GM12878 (cell line): Measurements from ENCODE around the gene PSG4.
"Not testable (repeated sequence)": the region's sequence is repeated elsewhere in the genome, so short reads cannot be mapped to it uniquely, and the experiment has no call there.

ENCODE experiments used
- HDAC6 ChIP-seq: fragments of 200-600 bp; sonication (generic); IDR thresholded peaks from one replicate; pipeline ENCODE4 v1.8.0; 2017; ENCODE audit warnings: antibody characterized with exemption; ENCODE audit not compliant: unreplicated experiment
- IKZF1 ChIP-seq: fragments of 450-650 bp; conservative IDR thresholded peaks from 2 replicates; pipeline ENCODE4 v1.6.1; 2017; ENCODE audit warnings: antibody characterized with exemption, mild to moderate bottlenecking
- KDM1A ChIP-seq: fragments of 200-600 bp; sonication (generic); IDR thresholded peaks from 2 replicates; pipeline ENCODE4 v1.6.1; 2016; ENCODE audit warnings: borderline replicate concordance
- NRF1 ChIP-seq: conservative IDR thresholded peaks from 2 replicates; pipeline ENCODE4 v1.6.1; 2011; ENCODE audit warnings: mild to moderate bottlenecking, low read depth, low read length, improper control_type of control experiment
- POLR2A ChIP-seq: IDR thresholded peaks from 2 replicates; pipeline ENCODE4 v1.6.1; 2011; ENCODE audit warnings: low read depth, mild to moderate bottlenecking, low read length
- POLR2AphosphoS5 ChIP-seq: IDR thresholded peaks from 2 replicates; pipeline ENCODE4 v1.6.1; 2011; ENCODE audit warnings: mild to moderate bottlenecking, low read length, inconsistent platforms
- RELA ChIP-seq: fragments of 450-650 bp; IDR thresholded peaks from 2 replicates; pipeline ENCODE4 v1.8.0; 2014; ENCODE audit warnings: borderline replicate concordance; ENCODE audit not compliant: partially characterized antibody
- SRF ChIP-seq, 2 experiments: IDR thresholded peaks; 2 replicates each; pipeline ENCODE4 v1.6.1; 2011; ENCODE audit warnings: low read depth in 2 of 2, low read length in 2 of 2, mild to moderate bottlenecking in 1 of 2, moderate library complexity in 1 of 2
- TAF1 ChIP-seq: IDR thresholded peaks from 2 replicates; pipeline ENCODE4 v1.6.1; 2011; ENCODE audit warnings: mild to moderate bottlenecking, low read depth, low read length, borderline replicate concordance
- TF ChIP-seq, protein P1 (sequence below): fragments of 450-650 bp; IDR thresholded peaks from 2 replicates; pipeline ENCODE4 v1.6.1; 2018; ENCODE audit warnings: mild to moderate bottlenecking, low read depth, moderate library complexity; ENCODE audit not compliant: partially characterized antibody
- TF ChIP-seq, protein P2 (sequence below): fragments of 150-350 bp; IDR thresholded peaks from 2 replicates; pipeline ENCODE4 v1.6.1; 2014; ENCODE audit warnings: mild to moderate bottlenecking, low read depth, low read length
- TF ChIP-seq, protein P3 (sequence below), 3 experiments: IDR thresholded peaks in 2 of 3; conservative IDR thresholded peaks in 1 of 3; 2 replicates each; pipeline ENCODE4 v1.5.1; 2011; ENCODE audit warnings: low read depth in 3 of 3, low read length in 3 of 3, mild to moderate bottlenecking in 3 of 3, control low read depth in 2 of 3, moderate library complexity in 2 of 3, inconsistent platforms in 1 of 3, mixed read lengths in 1 of 3; ENCODE audit not compliant: control insufficient read depth in 2 of 3, insufficient read depth in 1 of 3; ENCODE audit errors: extremely low read depth in 1 of 3

DNA sequence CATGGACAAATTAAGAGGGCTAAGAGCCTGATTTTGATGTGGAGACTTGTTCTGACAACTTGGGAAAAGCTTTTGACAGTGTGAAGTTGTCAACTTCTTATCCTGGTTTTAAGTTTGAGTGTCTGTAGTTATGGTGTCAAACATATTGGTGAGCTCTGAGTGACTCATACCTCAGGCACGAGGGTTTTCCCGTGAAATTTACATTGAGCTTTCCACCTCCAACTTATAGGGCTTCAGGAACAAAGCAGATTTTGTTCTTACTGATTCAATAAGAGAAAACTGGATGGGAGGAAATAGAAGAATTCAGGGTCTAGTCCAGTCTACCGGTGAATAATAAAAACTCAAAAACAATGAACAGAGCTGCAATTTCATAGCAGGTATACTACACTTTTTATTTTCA, 30.2 kb upstream of the PSG4 start:
- not testable (repeated sequence) for TF ChIP-seq POLR2A; POLR2AphosphoS5; NRF1; KDM1A; SRF (IDR thresholded peaks at IDR 0.05; ENCODE audit: low read depth in 2 of 2, low read length in 2 of 2); RELA; TAF1; HDAC6; IKZF1
- TF ChIP-seq, protein P1, sequence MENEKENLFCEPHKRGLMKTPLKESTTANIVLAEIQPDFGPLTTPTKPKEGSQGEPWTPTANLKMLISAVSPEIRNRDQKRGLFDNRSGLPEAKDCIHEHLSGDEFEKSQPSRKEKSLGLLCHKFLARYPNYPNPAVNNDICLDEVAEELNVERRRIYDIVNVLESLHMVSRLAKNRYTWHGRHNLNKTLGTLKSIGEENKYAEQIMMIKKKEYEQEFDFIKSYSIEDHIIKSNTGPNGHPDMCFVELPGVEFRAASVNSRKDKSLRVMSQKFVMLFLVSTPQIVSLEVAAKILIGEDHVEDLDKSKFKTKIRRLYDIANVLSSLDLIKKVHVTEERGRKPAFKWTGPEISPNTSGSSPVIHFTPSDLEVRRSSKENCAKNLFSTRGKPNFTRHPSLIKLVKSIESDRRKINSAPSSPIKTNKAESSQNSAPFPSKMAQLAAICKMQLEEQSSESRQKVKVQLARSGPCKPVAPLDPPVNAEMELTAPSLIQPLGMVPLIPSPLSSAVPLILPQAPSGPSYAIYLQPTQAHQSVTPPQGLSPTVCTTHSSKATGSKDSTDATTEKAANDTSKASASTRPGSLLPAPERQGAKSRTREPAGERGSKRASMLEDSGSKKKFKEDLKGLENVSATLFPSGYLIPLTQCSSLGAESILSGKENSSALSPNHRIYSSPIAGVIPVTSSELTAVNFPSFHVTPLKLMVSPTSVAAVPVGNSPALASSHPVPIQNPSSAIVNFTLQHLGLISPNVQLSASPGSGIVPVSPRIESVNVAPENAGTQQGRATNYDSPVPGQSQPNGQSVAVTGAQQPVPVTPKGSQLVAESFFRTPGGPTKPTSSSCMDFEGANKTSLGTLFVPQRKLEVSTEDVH: not testable (repeated sequence)
- TF ChIP-seq, protein P2, sequence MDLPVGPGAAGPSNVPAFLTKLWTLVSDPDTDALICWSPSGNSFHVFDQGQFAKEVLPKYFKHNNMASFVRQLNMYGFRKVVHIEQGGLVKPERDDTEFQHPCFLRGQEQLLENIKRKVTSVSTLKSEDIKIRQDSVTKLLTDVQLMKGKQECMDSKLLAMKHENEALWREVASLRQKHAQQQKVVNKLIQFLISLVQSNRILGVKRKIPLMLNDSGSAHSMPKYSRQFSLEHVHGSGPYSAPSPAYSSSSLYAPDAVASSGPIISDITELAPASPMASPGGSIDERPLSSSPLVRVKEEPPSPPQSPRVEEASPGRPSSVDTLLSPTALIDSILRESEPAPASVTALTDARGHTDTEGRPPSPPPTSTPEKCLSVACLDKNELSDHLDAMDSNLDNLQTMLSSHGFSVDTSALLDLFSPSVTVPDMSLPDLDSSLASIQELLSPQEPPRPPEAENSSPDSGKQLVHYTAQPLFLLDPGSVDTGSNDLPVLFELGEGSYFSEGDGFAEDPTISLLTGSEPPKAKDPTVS: not testable (repeated sequence)
- TF ChIP-seq, protein P3, sequence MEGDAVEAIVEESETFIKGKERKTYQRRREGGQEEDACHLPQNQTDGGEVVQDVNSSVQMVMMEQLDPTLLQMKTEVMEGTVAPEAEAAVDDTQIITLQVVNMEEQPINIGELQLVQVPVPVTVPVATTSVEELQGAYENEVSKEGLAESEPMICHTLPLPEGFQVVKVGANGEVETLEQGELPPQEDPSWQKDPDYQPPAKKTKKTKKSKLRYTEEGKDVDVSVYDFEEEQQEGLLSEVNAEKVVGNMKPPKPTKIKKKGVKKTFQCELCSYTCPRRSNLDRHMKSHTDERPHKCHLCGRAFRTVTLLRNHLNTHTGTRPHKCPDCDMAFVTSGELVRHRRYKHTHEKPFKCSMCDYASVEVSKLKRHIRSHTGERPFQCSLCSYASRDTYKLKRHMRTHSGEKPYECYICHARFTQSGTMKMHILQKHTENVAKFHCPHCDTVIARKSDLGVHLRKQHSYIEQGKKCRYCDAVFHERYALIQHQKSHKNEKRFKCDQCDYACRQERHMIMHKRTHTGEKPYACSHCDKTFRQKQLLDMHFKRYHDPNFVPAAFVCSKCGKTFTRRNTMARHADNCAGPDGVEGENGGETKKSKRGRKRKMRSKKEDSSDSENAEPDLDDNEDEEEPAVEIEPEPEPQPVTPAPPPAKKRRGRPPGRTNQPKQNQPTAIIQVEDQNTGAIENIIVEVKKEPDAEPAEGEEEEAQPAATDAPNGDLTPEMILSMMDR (IDR thresholded peaks at IDR 0.05 in 2 of 3, conservative IDR thresholded peaks at IDR 0.05 in 1 of 3; ENCODE audit: control insufficient read depth in 2 of 3, extremely low read depth in 1 of 3, insufficient read depth in 1 of 3, low read depth in 3 of 3, low read length in 3 of 3): not testable (repeated sequence)
